ENCODE results near the gene PCMTD2. TPM values are rescaled to one million over a fixed set of nuclear protein-coding genes. Genes with fewer than 3 reads are reported as not detected.

Gene PCMTD2
- total RNA-seq, 2 experiments from 2014 or later, result 68.5 to 76.5 TPM

DNA sequence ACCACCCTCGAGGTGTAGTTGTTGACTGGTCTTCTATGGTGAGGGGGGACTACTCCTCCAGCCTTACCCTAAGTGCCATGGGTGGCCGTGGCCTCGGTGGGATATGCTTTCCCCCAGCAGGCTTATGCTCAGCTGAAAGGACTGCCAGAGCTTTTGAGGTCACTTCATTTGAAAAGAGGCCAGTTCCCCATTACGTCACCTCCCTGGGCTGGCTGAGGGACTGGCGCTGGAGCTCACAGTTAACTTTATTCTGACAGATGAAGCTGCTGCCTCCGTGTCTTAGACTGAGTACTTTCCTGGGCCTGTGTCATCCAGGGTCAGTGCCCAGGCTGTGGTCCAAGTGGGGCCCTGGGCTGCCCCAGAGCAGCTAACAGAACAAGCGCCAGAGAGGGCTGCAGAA lies 42.8 kb upstream of the PCMTD2 start:
- ChIA-PET POLR2A (no interaction called here), CTCF (no interaction called here)
- DNase-seq (no peak), ATAC-seq (ENCODE audit: poor library complexity) (no peak)
- Mint-ChIP-seq H3K9me3 (no peaks in the 10 kb centered on the region), H3K4me1 (ENCODE audit: low read depth) (peaks cover 18% of the 10 kb centered on the region), H3K27me3 (no peaks in the 10 kb centered on the region), H3K4me3 (no peak overlapping the region), H3K36me3 (ENCODE audit: low read depth) (no peaks in the 10 kb centered on the region), H3K27ac (no peak overlapping the region)
- no peak overlapping the region for H3K4me3 ChIP-seq (ENCODE audit: low read length)
- intact Hi-C loops (cut with DNase I, micrococcal nuclease), result no loop called here
- H3K9me3 ChIP-seq (ENCODE audit: control insufficient read depth in 1 of 2, insufficient read depth in 1 of 2, low read length in 2 of 2), result no peaks in the 10 kb centered on the region
- H3K27ac ChIP-seq (ENCODE audit: low read depth in 1 of 2, low read length in 2 of 2), result no peak overlapping the region
- H3K36me3 ChIP-seq (ENCODE audit: insufficient read depth, low read length), result no peaks in the 10 kb centered on the region
- H3K4me1 ChIP-seq (ENCODE audit: insufficient read depth, low read length), result peaks cover 15% of the 10 kb centered on the region
- H3K27me3 ChIP-seq (ENCODE audit: control insufficient read depth in 1 of 2, insufficient read depth in 2 of 2, low read length in 2 of 2), result no peaks in the 10 kb centered on the region
- TF ChIP-seq, protein P1, sequence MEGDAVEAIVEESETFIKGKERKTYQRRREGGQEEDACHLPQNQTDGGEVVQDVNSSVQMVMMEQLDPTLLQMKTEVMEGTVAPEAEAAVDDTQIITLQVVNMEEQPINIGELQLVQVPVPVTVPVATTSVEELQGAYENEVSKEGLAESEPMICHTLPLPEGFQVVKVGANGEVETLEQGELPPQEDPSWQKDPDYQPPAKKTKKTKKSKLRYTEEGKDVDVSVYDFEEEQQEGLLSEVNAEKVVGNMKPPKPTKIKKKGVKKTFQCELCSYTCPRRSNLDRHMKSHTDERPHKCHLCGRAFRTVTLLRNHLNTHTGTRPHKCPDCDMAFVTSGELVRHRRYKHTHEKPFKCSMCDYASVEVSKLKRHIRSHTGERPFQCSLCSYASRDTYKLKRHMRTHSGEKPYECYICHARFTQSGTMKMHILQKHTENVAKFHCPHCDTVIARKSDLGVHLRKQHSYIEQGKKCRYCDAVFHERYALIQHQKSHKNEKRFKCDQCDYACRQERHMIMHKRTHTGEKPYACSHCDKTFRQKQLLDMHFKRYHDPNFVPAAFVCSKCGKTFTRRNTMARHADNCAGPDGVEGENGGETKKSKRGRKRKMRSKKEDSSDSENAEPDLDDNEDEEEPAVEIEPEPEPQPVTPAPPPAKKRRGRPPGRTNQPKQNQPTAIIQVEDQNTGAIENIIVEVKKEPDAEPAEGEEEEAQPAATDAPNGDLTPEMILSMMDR (IDR thresholded peaks at IDR 0.05), result no peak

GRCh38 chr20:64214113-64214512 lies 41.4 kb upstream of the PCMTD2 start:
- ChIA-PET POLR2A (no interaction called here), CTCF (no interaction called here)
- no peaks in the 10 kb centered on the region for H3K36me3 ChIP-seq (ENCODE audit: insufficient read depth, low read length)
- H3K27ac Mint-ChIP-seq, result no peak overlapping the region
- no peaks in the 10 kb centered on the region for H3K9me3 ChIP-seq (ENCODE audit: control insufficient read depth in 1 of 2, insufficient read depth in 1 of 2, low read length in 2 of 2)
- intact Hi-C loops (cut with DNase I, micrococcal nuclease), result no loop called here
- ATAC-seq (ENCODE audit: poor library complexity) (no peak), DNase-seq (no peak)
- H3K4me1 ChIP-seq (ENCODE audit: insufficient read depth, low read length), result peaks cover 17% of the 10 kb centered on the region
- TF ChIP-seq, protein P1 (IDR thresholded peaks at IDR 0.05), result no peak
- H3K4me1 Mint-ChIP-seq (ENCODE audit: low read depth), result peaks cover 18% of the 10 kb centered on the region
- no peaks in the 10 kb centered on the region for H3K36me3 Mint-ChIP-seq (ENCODE audit: low read depth)
- H3K27me3 Mint-ChIP-seq, result no peaks in the 10 kb centered on the region
- no peaks in the 10 kb centered on the region for H3K27me3 ChIP-seq (ENCODE audit: control insufficient read depth in 1 of 2, insufficient read depth in 2 of 2, low read length in 2 of 2)
- H3K4me3 ChIP-seq (ENCODE audit: low read length), result no peak overlapping the region
- no peaks in the 10 kb centered on the region for H3K9me3 Mint-ChIP-seq
- no peak overlapping the region for H3K27ac ChIP-seq (ENCODE audit: low read depth in 1 of 2, low read length in 2 of 2)
- H3K4me3 Mint-ChIP-seq, result no peak overlapping the region

DNA sequence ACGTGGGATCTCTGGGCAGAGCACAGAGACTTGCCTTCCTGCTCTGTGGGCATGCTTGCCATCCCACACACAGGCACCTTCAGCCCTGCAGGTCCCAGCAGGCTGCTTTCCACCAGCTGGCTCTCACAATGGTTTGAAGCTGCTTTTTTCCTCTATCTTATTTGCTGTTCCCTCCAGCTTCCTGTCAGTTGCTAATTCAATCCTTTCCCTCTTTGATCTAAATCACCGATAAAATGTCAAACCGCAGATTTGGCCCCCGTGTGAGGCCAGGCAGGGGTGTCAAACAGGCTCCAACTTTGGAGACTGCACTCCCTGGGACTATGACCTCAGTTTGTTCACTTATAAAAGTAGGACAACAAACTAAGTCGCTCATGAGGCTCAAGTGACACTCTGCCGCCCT lies 40.6 kb upstream of the PCMTD2 start:
- ChIA-PET CTCF (no interaction called here), POLR2A (no interaction called here)
- intact Hi-C loops (cut with DNase I, micrococcal nuclease), result no loop called here
- no peaks in the 10 kb centered on the region for H3K27me3 ChIP-seq (ENCODE audit: control insufficient read depth in 1 of 2, insufficient read depth in 2 of 2, low read length in 2 of 2)
- no peaks in the 10 kb centered on the region for H3K36me3 ChIP-seq (ENCODE audit: insufficient read depth, low read length)
- H3K4me3 Mint-ChIP-seq, result no peak overlapping the region
- no peaks in the 10 kb centered on the region for H3K9me3 ChIP-seq (ENCODE audit: control insufficient read depth in 1 of 2, insufficient read depth in 1 of 2, low read length in 2 of 2)
- no peak overlapping the region for H3K27ac Mint-ChIP-seq
- H3K27ac ChIP-seq (ENCODE audit: low read depth in 1 of 2, low read length in 2 of 2), result peak overlapping the region in 1 of 2 donors; percentile 15
- ATAC-seq (ENCODE audit: poor library complexity) (no peak), DNase-seq (no peak)
- H3K4me3 ChIP-seq (ENCODE audit: low read length), result no peak overlapping the region
- peaks cover 18% of the 10 kb centered on the region for H3K4me1 Mint-ChIP-seq (ENCODE audit: low read depth)
- H3K4me1 ChIP-seq (ENCODE audit: insufficient read depth, low read length), result peaks cover 23% of the 10 kb centered on the region
- H3K36me3 Mint-ChIP-seq (ENCODE audit: low read depth), result no peaks in the 10 kb centered on the region
- no peaks in the 10 kb centered on the region for H3K27me3 Mint-ChIP-seq
- TF ChIP-seq, protein P1 (IDR thresholded peaks at IDR 0.05), result no peak
- H3K9me3 Mint-ChIP-seq, result no peaks in the 10 kb centered on the region
